Measurements from ENCODE around the gene C16orf89. TPM values are rescaled to one million over a fixed set of nuclear protein-coding genes. Genes with fewer than 3 reads are reported as not detected.
A peak's percentile ranks its signal among the peaks of the same experiment; 100 is the strongest.

C16orf89 gene
- polyA plus RNA-seq, 2 donors = 0.26 to 0.88 TPM

GRCh38 chr16:5072334-5073278 is 6.8 kb upstream of the C16orf89 start:
- peaks cover 0 to 3% of the 10 kb centered on the region in 2 donors for H3K4me1 ChIP-seq (ENCODE audit: control insufficient read depth in 2 of 2, insufficient read depth in 2 of 2, low read length in 1 of 2)
- H3K27ac ChIP-seq (ENCODE audit: low read depth in 2 of 2, low read length in 1 of 2) = peak overlapping the region; percentile 16 to 65
- 55 to 60% methylated on average over 12 of the region's 12 CpGs for WGBS, 2 donors
- H3K27me3 ChIP-seq (ENCODE audit: control insufficient read depth in 1 of 2, insufficient read depth in 2 of 2, low read length in 2 of 2) = no peaks in the 10 kb centered on the region
- H3K36me3 ChIP-seq (ENCODE audit: control insufficient read depth in 2 of 2, insufficient read depth in 2 of 2, low read length in 1 of 2) = peaks cover 3 to 16% of the 10 kb centered on the region in 2 donors
- no peaks in the 10 kb centered on the region for H3K9me3 ChIP-seq (ENCODE audit: control insufficient read depth in 2 of 2, insufficient read depth in 1 of 2, low read depth in 1 of 2, low read length in 1 of 2)
- H3K4me3 ChIP-seq (ENCODE audit: low read depth in 1 of 2, low read length in 2 of 2) = peak overlapping the region; percentile 81 to 84

- Histone ChIP-seq H3K4me1 (ENCODE audit: control insufficient read depth in 2 of 2, insufficient read depth in 2 of 2, low read length in 1 of 2) (peaks cover 0 to 3% of the 10 kb centered on the region in 2 donors), H3K36me3 (ENCODE audit: control insufficient read depth in 2 of 2, insufficient read depth in 2 of 2, low read length in 1 of 2) (peaks cover 3 to 12% of the 10 kb centered on the region in 2 donors), H3K9me3 (ENCODE audit: control insufficient read depth in 2 of 2, insufficient read depth in 1 of 2, low read depth in 1 of 2, low read length in 1 of 2) (no peaks in the 10 kb centered on the region), H3K4me3 (ENCODE audit: low read depth in 1 of 2, low read length in 2 of 2) (peak within 1 kb of the TSS; percentile 81 to 84), H3K27me3 (ENCODE audit: control insufficient read depth in 1 of 2, insufficient read depth in 2 of 2, low read length in 2 of 2) (no peaks in the 10 kb centered on the region), H3K27ac (ENCODE audit: low read depth in 2 of 2, low read length in 1 of 2) (peak within 1 kb of the TSS; percentile 65 to 85)
- 0 to 1% methylated on average over 48 to 53 of the region's 53 CpGs for WGBS, 2 donors
Observed at GRCh38 chr16:5071681-5072333, 6.1 kb upstream of the C16orf89 start, which contains the start of gene ALG1. TSS of gene ALG1 (plus strand) at chr16:5071843. CDS start at chr16:5071850, 7 bp downstream.

GRCh38 chr16:5071341-5071680 is 5.6 kb upstream of the C16orf89 start:
- Histone ChIP-seq H3K4me1 (ENCODE audit: control insufficient read depth in 2 of 2, insufficient read depth in 2 of 2, low read length in 1 of 2) (peaks cover 0 to 3% of the 10 kb centered on the region in 2 donors), H3K4me3 (ENCODE audit: low read depth in 1 of 2, low read length in 2 of 2) (peak overlapping the region; percentile 81 to 84), H3K27me3 (ENCODE audit: control insufficient read depth in 1 of 2, insufficient read depth in 2 of 2, low read length in 2 of 2) (no peaks in the 10 kb centered on the region), H3K9me3 (ENCODE audit: control insufficient read depth in 2 of 2, insufficient read depth in 1 of 2, low read depth in 1 of 2, low read length in 1 of 2) (no peaks in the 10 kb centered on the region), H3K36me3 (ENCODE audit: control insufficient read depth in 2 of 2, insufficient read depth in 2 of 2, low read length in 1 of 2) (peaks cover 3 to 11% of the 10 kb centered on the region in 2 donors), H3K27ac (ENCODE audit: low read depth in 2 of 2, low read length in 1 of 2) (peak overlapping the region; percentile 65 to 85)
- WGBS, 2 donors = 48 to 49% methylated on average over 7 of the region's 7 CpGs

- Histone ChIP-seq H3K36me3 (ENCODE audit: control insufficient read depth in 2 of 2, insufficient read depth in 2 of 2, low read length in 1 of 2) (peaks cover 3 to 5% of the 10 kb centered on the region in 2 donors), H3K4me1 (ENCODE audit: control insufficient read depth in 2 of 2, insufficient read depth in 2 of 2, low read length in 1 of 2) (peaks cover 0 to 4% of the 10 kb centered on the region in 2 donors), H3K27me3 (ENCODE audit: control insufficient read depth in 1 of 2, insufficient read depth in 2 of 2, low read length in 2 of 2) (no peaks in the 10 kb centered on the region), H3K9me3 (ENCODE audit: control insufficient read depth in 2 of 2, insufficient read depth in 1 of 2, low read depth in 1 of 2, low read length in 1 of 2) (no peaks in the 10 kb centered on the region), H3K4me3 (ENCODE audit: low read depth in 1 of 2, low read length in 2 of 2) (no peak overlapping the region), H3K27ac (ENCODE audit: low read depth in 2 of 2, low read length in 1 of 2) (no peak overlapping the region)
- 88 to 95% methylated on average over 15 of the region's 15 CpGs for WGBS, 2 donors
Observed at GRCh38 chr16:5070431-5071186, 4.9 kb upstream of the C16orf89 start.

GRCh38 chr16:5069854-5070253 is 4.1 kb upstream of the C16orf89 start:
- no peak overlapping the region for H3K4me3 ChIP-seq (ENCODE audit: low read depth in 1 of 2, low read length in 2 of 2)
- H3K4me1 ChIP-seq (ENCODE audit: control insufficient read depth in 2 of 2, insufficient read depth in 2 of 2, low read length in 1 of 2) = peaks cover 0 to 7% of the 10 kb centered on the region in 2 donors
- WGBS, 2 donors = 94% methylated on average over 9 of the region's 9 CpGs
- H3K27me3 ChIP-seq (ENCODE audit: control insufficient read depth in 1 of 2, insufficient read depth in 2 of 2, low read length in 2 of 2) = no peaks in the 10 kb centered on the region
- no peaks in the 10 kb centered on the region for H3K9me3 ChIP-seq (ENCODE audit: control insufficient read depth in 2 of 2, insufficient read depth in 1 of 2, low read depth in 1 of 2, low read length in 1 of 2)
- no peaks in the 10 kb centered on the region for H3K36me3 ChIP-seq (ENCODE audit: control insufficient read depth in 2 of 2, insufficient read depth in 2 of 2, low read length in 1 of 2)
- no peak overlapping the region for H3K27ac ChIP-seq (ENCODE audit: low read depth in 2 of 2, low read length in 1 of 2)

GRCh38 chr16:5069048-5069447 is 3.3 kb upstream of the C16orf89 start:
- H3K9me3 ChIP-seq (ENCODE audit: control insufficient read depth in 2 of 2, insufficient read depth in 1 of 2, low read depth in 1 of 2, low read length in 1 of 2) = no peaks in the 10 kb centered on the region
- no peaks in the 10 kb centered on the region for H3K27me3 ChIP-seq (ENCODE audit: control insufficient read depth in 1 of 2, insufficient read depth in 2 of 2, low read length in 2 of 2)
- no peak overlapping the region for H3K4me3 ChIP-seq (ENCODE audit: low read depth in 1 of 2, low read length in 2 of 2)
- H3K36me3 ChIP-seq (ENCODE audit: control insufficient read depth in 2 of 2, insufficient read depth in 2 of 2, low read length in 1 of 2) = no peaks in the 10 kb centered on the region
- WGBS, 2 donors = 78 to 86% methylated on average over 9 of the region's 9 CpGs
- H3K27ac ChIP-seq (ENCODE audit: low read depth in 2 of 2, low read length in 1 of 2) = no peak overlapping the region
- peaks cover 0 to 7% of the 10 kb centered on the region in 2 donors for H3K4me1 ChIP-seq (ENCODE audit: control insufficient read depth in 2 of 2, insufficient read depth in 2 of 2, low read length in 1 of 2)

- no peaks in the 10 kb centered on the region for H3K27me3 ChIP-seq (ENCODE audit: control insufficient read depth in 1 of 2, insufficient read depth in 2 of 2, low read length in 2 of 2)
Observed at GRCh38 chr16:5066511-5066910, 755 bp upstream of the C16orf89 start.

GRCh38 chr16:5065326-5065725 is 430 bp downstream of the C16orf89 start:
- H3K4me3 ChIP-seq (ENCODE audit: low read depth in 1 of 2, low read length in 2 of 2) = no peak overlapping the region
- no peaks in the 10 kb centered on the region for H3K27me3 ChIP-seq (ENCODE audit: control insufficient read depth in 1 of 2, insufficient read depth in 2 of 2, low read length in 2 of 2)
- H3K4me1 ChIP-seq (ENCODE audit: control insufficient read depth in 2 of 2, insufficient read depth in 2 of 2, low read length in 1 of 2) = peaks cover 0 to 4% of the 10 kb centered on the region in 2 donors
- H3K36me3 ChIP-seq (ENCODE audit: control insufficient read depth in 2 of 2, insufficient read depth in 2 of 2, low read length in 1 of 2) = no peaks in the 10 kb centered on the region
- no peaks in the 10 kb centered on the region for H3K9me3 ChIP-seq (ENCODE audit: control insufficient read depth in 2 of 2, insufficient read depth in 1 of 2, low read depth in 1 of 2, low read length in 1 of 2)
- H3K27ac ChIP-seq (ENCODE audit: low read depth in 2 of 2, low read length in 1 of 2) = no peak overlapping the region
- 37 to 39% methylated on average over 8 of the region's 8 CpGs for WGBS, 2 donors

More at GRCh38 chr16:5066511-5066910, 755 bp upstream of the C16orf89 start:
- WGBS, 2 donors = 68 to 70% methylated on average over 6 of the region's 6 CpGs
- H3K9me3 ChIP-seq (ENCODE audit: control insufficient read depth in 2 of 2, insufficient read depth in 1 of 2, low read depth in 1 of 2, low read length in 1 of 2) = no peaks in the 10 kb centered on the region
- H3K27ac ChIP-seq (ENCODE audit: low read depth in 2 of 2, low read length in 1 of 2) = no peak overlapping the region
- H3K4me3 ChIP-seq (ENCODE audit: low read depth in 1 of 2, low read length in 2 of 2) = no peak overlapping the region
- H3K4me1 ChIP-seq (ENCODE audit: control insufficient read depth in 2 of 2, insufficient read depth in 2 of 2, low read length in 1 of 2) = peaks cover 0 to 4% of the 10 kb centered on the region in 2 donors
- no peaks in the 10 kb centered on the region for H3K36me3 ChIP-seq (ENCODE audit: control insufficient read depth in 2 of 2, insufficient read depth in 2 of 2, low read length in 1 of 2)

GRCh38 chr16:5064915-5065314 is 841 bp downstream of the C16orf89 start:
- Histone ChIP-seq H3K27me3 (ENCODE audit: control insufficient read depth in 1 of 2, insufficient read depth in 2 of 2, low read length in 2 of 2) (no peaks in the 10 kb centered on the region), H3K36me3 (ENCODE audit: control insufficient read depth in 2 of 2, insufficient read depth in 2 of 2, low read length in 1 of 2) (no peaks in the 10 kb centered on the region), H3K9me3 (ENCODE audit: control insufficient read depth in 2 of 2, insufficient read depth in 1 of 2, low read depth in 1 of 2, low read length in 1 of 2) (no peaks in the 10 kb centered on the region), H3K4me1 (ENCODE audit: control insufficient read depth in 2 of 2, insufficient read depth in 2 of 2, low read length in 1 of 2) (peaks cover 0 to 4% of the 10 kb centered on the region in 2 donors), H3K4me3 (ENCODE audit: low read depth in 1 of 2, low read length in 2 of 2) (no peak overlapping the region), H3K27ac (ENCODE audit: low read depth in 2 of 2, low read length in 1 of 2) (no peak overlapping the region)
- WGBS, 2 donors = 35 to 44% methylated on average over 7 of the region's 7 CpGs

Measured in esophagus (tissue), 2 donors.